Spinal cord (tissue), 10 donors: ENCODE results near the gene NBDY. TPM values are rescaled to one million over a fixed set of nuclear protein-coding genes. Genes with fewer than 3 reads are reported as not detected.
"Not testable (repeated sequence)": the region's sequence is repeated elsewhere in the genome, so short reads cannot be mapped to it uniquely, and the experiment has no call there.

ENCODE experiments used
- DNase-seq, 6 donors: peaks; one replicate each; pipeline versions ENCODE4 v3.0.0 to v3.0.0-alpha.2; 2013 to 2015; ENCODE audit warnings: low spot score in 6 of 6, low read depth in 4 of 6
- H3K27ac ChIP-seq: one replicate; pipeline ENCODE4 v1.5.1; 2013; ENCODE audit warnings: low read depth, low read length, control low read depth
- H3K27me3 ChIP-seq: one replicate; pipeline ENCODE4 v1.6.1; 2013; ENCODE audit warnings: low read length; ENCODE audit not compliant: control insufficient read depth, insufficient read depth
- H3K36me3 ChIP-seq: one replicate; pipeline ENCODE4 v1.6.1; 2013; ENCODE audit warnings: low read length; ENCODE audit not compliant: control insufficient read depth, insufficient read depth
- H3K4me1 ChIP-seq: one replicate; pipeline ENCODE4 v1.6.1; 2013; ENCODE audit warnings: low read length; ENCODE audit not compliant: control insufficient read depth, insufficient read depth
- H3K4me3 ChIP-seq: one replicate; pipeline ENCODE4 v1.5.1; 2013; ENCODE audit warnings: low read depth, low read length, control low read depth
- H3K9me3 ChIP-seq: one replicate; pipeline ENCODE4 v1.6.1; 2013; ENCODE audit warnings: low read length; ENCODE audit not compliant: control insufficient read depth, insufficient read depth
- WGBS: methylation state at CpG from one replicate; pipeline ENCODE4 v1.1.5; 2013; ENCODE audit warnings: missing lambda C conversion rate; ENCODE audit not compliant: insufficient coverage; 5-methylcytosine and 5-hydroxymethylcytosine counted together
- polyA plus RNA-seq, 2 donors: library from polyadenylated mRNA; unstranded; fragments of 120-200 nt; gene quantifications; one replicate each; pipeline ENCODE4 v1.2.1, GENCODE V29; 2013; ENCODE audit not compliant: insufficient read length in 2 of 2
- total RNA-seq, 2 donors: library from RNA; depleted of rRNA in 1 of 2; stranded (reverse); fragments of 120-200 nt in 1 of 2; fragments of >200 nt in 1 of 2; gene quantifications; one replicate each; pipeline versions ENCODE4 v1.2.3 to v1.2.4, GENCODE V29; 2013 to 2014
- donor health status: healthy.

Gene NBDY
- total and polyA plus RNA-seq, 4 donors, result 13.2 to 109 (median 62.1) TPM

GRCh38 chrX:56804867-56805266, 75.8 kb downstream of the NBDY start:
- no peaks in the 10 kb centered on the region for H3K9me3 ChIP-seq
- DNase-seq, result no peak
- H3K4me3 ChIP-seq, result no peak overlapping the region
- H3K27me3 ChIP-seq, result no peaks in the 10 kb centered on the region
- H3K4me1 ChIP-seq, result peaks cover 34% of the 10 kb centered on the region
- H3K36me3 ChIP-seq, result no peaks in the 10 kb centered on the region
- no peak overlapping the region for H3K27ac ChIP-seq
- 93% methylated on average over 3 of the region's 4 CpGs for WGBS

- H3K4me1 ChIP-seq, result peaks cover 34% of the 10 kb centered on the region
- H3K36me3 ChIP-seq, result no peaks in the 10 kb centered on the region
- no peak for DNase-seq
- H3K27me3 ChIP-seq, result no peaks in the 10 kb centered on the region
- H3K4me3 ChIP-seq, result no peak overlapping the region
- no peaks in the 10 kb centered on the region for H3K9me3 ChIP-seq
- H3K27ac ChIP-seq, result no peak overlapping the region
- no CpG with 5 or more reads among the region's 1 CpG for WGBS
These were observed 76.4 kb downstream of the NBDY start for GRCh38 chrX:56805399-56805798.

- not testable (repeated sequence) for H3K4me3 ChIP-seq, H3K27ac ChIP-seq, H3K9me3 ChIP-seq, DNase-seq, H3K36me3 ChIP-seq, H3K27me3 ChIP-seq
- WGBS, result 100% methylated on average over 1 of the region's 2 CpGs
- H3K4me1 ChIP-seq, result peaks cover 29% of the 10 kb centered on the region
These were observed 77.1 kb downstream of the NBDY start for GRCh38 chrX:56806176-56806575.

GRCh38 chrX:56811599-56811998, 82.6 kb downstream of the NBDY start:
- 84% methylated on average over 5 of the region's 5 CpGs for WGBS
- no peaks in the 10 kb centered on the region for H3K4me1 ChIP-seq
- H3K27me3 ChIP-seq, result peaks cover 10% of the 10 kb centered on the region
- no peaks in the 10 kb centered on the region for H3K36me3 ChIP-seq
- H3K9me3 ChIP-seq, result no peaks in the 10 kb centered on the region
- DNase-seq, result no peak
- H3K27ac ChIP-seq, result no peak overlapping the region
- no peak overlapping the region for H3K4me3 ChIP-seq

GRCh38 chrX:56812515-56813105, 83.6 kb downstream of the NBDY start:
- Histone ChIP-seq H3K27ac (no peak overlapping the region), H3K4me3 (no peak overlapping the region), H3K9me3 (no peaks in the 10 kb centered on the region), H3K27me3 (peaks cover 10% of the 10 kb centered on the region), H3K4me1 (no peaks in the 10 kb centered on the region), H3K36me3 (no peaks in the 10 kb centered on the region)
- WGBS, result 62% methylated on average over 6 of the region's 7 CpGs
- no peak for DNase-seq

- 72% methylated on average over 4 of the region's 7 CpGs for WGBS
These were observed 84.3 kb downstream of the NBDY start for GRCh38 chrX:56813318-56813837.

GRCh38 chrX:56817179-56817578, 88.1 kb downstream of the NBDY start:
- DNase-seq, result no peak
- no peak overlapping the region for H3K4me3 ChIP-seq
- H3K27ac ChIP-seq, result no peak overlapping the region
- no peaks in the 10 kb centered on the region for H3K36me3 ChIP-seq
- 62% methylated on average over 4 of the region's 5 CpGs for WGBS
- H3K9me3 ChIP-seq, result no peaks in the 10 kb centered on the region
- no peaks in the 10 kb centered on the region for H3K4me1 ChIP-seq
- H3K27me3 ChIP-seq, result peaks cover 10% of the 10 kb centered on the region

More at GRCh38 chrX:56813318-56813837, 84.3 kb downstream of the NBDY start:
- H3K27ac ChIP-seq, result no peak overlapping the region
- no peaks in the 10 kb centered on the region for H3K4me1 ChIP-seq
- peaks cover 10% of the 10 kb centered on the region for H3K27me3 ChIP-seq
- DNase-seq, result no peak
- H3K36me3 ChIP-seq, result no peaks in the 10 kb centered on the region
- no peak overlapping the region for H3K4me3 ChIP-seq
- H3K9me3 ChIP-seq, result no peaks in the 10 kb centered on the region

- Histone ChIP-seq H3K9me3 (peaks cover 6% of the 10 kb centered on the region), H3K27ac (no peak overlapping the region), H3K36me3 (no peaks in the 10 kb centered on the region), H3K4me1 (no peaks in the 10 kb centered on the region), H3K4me3 (no peak overlapping the region), H3K27me3 (no peaks in the 10 kb centered on the region)
- DNase-seq, result no peak
- no CpG with 5 or more reads among the region's 2 CpGs for WGBS
These were observed 97.0 kb downstream of the NBDY start for GRCh38 chrX:56826020-56826419.

- no peak for DNase-seq
- no peak overlapping the region for H3K27ac ChIP-seq
- H3K9me3 ChIP-seq, result no peaks in the 10 kb centered on the region
- no CpG with 5 or more reads among the region's 2 CpGs for WGBS
- H3K4me3 ChIP-seq, result no peak overlapping the region
- peaks cover 3% of the 10 kb centered on the region for H3K27me3 ChIP-seq
- H3K36me3 ChIP-seq, result no peaks in the 10 kb centered on the region
- no peaks in the 10 kb centered on the region for H3K4me1 ChIP-seq
These were observed 104.6 kb downstream of the NBDY start for GRCh38 chrX:56833626-56834025.

- Histone ChIP-seq H3K27me3 (peaks cover 4% of the 10 kb centered on the region), H3K4me3 (no peak overlapping the region), H3K36me3 (no peaks in the 10 kb centered on the region), H3K27ac (no peak overlapping the region), H3K4me1 (no peaks in the 10 kb centered on the region), H3K9me3 (no peaks in the 10 kb centered on the region)
- WGBS, result 62% methylated on average over 2 of the region's 9 CpGs
- no peak for DNase-seq
These were observed 124.4 kb downstream of the NBDY start for GRCh38 chrX:56853436-56853835.
